GDM1 (cell line): ENCODE measurements around the gene ADAMTS2.
"Not testable (repeated sequence)": the region's sequence is repeated elsewhere in the genome, so short reads cannot be mapped to it uniquely, and the experiment has no call there.

Experiments used
- DNase-seq: peaks from one replicate; lab custom pipeline; 2025; lab: John Stamatoyannopoulos, UW

Gene ADAMTS2

GRCh38 chr5:179231309-179231708, 114.0 kb downstream of the ADAMTS2 start:
- no peak for DNase-seq

GRCh38 chr5:179230061-179230461, 115.2 kb downstream of the ADAMTS2 start:
- no peak for DNase-seq

- DNase-seq, result no peak
Measured at GRCh38 chr5:179229331-179229831, 115.9 kb downstream of the ADAMTS2 start.

DNA sequence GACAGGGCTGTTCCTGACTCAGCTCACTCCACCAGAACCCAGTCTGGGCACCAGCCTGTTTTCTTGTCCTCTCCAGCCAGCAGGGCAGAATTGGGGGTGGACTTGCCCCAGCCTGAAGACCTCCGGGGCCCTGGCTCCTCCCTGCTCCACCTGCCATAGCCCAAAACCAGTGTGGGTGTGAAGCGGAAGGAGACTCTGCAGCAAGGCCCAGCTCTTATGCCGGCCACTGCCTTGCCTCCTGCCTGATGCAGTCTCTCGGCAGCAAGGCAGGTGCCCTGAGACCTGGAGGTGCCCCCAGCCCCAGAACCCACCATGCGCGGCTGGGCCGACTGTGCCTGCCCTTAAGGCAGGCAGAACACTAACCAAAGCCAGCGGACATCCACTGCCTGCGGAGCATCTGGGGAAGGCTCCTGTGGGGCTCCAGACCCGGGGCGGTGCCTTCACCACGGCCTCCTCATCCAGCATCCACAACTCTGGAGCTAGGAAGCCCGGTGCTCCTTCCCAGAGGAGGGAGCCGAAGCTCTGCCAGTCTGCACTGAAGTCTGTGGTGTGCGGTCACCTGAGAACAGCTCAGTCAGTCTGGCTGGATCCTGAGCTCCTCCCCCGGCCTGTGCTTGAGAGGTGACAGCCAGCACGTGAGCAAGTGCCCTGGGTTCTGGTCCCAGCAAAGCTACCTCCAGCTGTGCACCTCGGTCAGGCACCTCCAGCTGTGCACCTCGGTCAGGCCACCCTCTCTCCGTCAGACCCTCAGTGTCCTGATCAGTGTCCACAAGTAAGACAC, 116.7 kb downstream of the ADAMTS2 start:
- DNase-seq, result no peak

- DNase-seq, result no peak
Measured at GRCh38 chr5:179227580-179228311, 117.5 kb downstream of the ADAMTS2 start.

GRCh38 chr5:179227229-179227579, 118.1 kb downstream of the ADAMTS2 start:
- DNase-seq, result no peak

GRCh38 chr5:179226696-179227095, 118.6 kb downstream of the ADAMTS2 start:
- DNase-seq, result no peak

DNA sequence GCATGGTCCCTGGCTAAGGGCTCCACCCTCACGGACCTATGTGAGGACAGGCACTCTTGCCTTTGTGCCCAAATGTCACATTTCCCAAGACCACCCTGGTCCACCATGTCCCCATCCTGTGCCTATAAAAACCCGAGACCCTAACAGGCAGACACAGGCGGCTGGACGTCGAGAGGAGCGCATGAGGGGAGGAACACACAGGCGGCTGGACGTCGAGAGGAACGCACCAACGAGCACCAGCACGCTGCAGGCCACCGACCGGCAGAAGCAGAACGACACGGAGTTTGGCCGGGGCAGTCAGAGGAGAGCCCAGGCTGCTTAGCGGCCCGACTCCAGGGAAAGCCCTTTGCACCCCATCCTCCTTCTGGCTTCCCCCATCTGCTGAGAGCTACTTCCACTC, 119.9 kb downstream of the ADAMTS2 start:
- DNase-seq, result no peak

DNA sequence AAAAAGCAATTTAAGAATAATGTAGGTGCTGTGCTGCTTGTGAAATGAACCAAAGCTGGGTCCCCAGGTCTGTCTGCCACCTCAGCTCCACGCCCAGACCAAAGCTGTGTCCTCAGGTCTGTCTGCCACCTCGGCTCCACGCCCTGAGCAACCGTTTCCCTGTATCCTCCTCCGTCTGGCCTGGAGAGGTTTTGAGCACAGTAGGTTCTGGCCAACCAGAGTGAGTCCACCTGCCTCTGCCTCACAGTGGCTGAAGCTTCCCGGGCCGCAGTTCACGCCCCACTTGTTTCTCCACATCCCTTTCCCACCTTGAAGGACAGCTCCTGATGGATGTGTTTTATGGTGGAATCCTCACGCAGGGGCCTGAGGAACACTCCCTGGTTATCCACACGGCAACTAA, 120.5 kb downstream of the ADAMTS2 start:
- DNase-seq, result no peak

DNA sequence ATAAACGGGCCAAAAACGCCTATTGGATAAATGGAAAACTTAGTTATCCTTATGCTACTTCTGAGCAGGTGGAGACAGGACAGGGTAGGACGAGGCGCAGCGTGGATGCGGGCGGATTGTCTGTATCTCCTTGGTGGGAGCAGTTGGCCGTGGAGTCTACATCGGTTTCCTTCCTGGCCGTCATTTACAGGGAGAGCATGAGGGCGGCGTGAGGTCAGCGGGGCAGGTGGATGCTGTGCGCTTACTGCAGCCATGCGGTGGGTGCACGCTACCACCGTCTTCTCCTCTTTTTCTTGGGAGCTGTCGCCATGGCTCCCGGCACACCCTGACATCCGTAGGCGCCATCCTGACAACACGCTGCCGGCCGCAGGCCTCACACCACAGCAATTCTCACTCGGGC, 121.3 kb downstream of the ADAMTS2 start:
- DNase-seq, result no peak

DNA sequence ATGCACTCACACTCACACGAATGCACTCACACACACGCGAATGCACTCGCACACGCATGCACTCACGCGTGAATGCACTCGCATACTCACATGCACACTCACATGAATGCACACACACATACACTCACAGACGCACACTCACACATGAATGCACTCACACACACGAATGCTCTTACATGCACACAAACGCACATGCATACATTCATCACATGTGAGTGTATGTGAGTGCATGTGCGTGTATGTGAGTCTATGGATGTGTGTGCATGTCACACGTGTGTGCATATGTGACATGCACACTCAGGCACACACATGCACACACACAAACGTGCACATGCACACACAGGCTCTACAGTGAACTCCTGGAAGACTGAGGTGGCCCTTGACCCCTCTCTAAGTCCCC, 121.7 kb downstream of the ADAMTS2 start:
- no peak for DNase-seq

- no peak for DNase-seq
Measured at GRCh38 chr5:179222246-179223017, 122.8 kb downstream of the ADAMTS2 start.

- DNase-seq, result no peak
Measured at GRCh38 chr5:179221877-179222220, 123.4 kb downstream of the ADAMTS2 start.

DNA sequence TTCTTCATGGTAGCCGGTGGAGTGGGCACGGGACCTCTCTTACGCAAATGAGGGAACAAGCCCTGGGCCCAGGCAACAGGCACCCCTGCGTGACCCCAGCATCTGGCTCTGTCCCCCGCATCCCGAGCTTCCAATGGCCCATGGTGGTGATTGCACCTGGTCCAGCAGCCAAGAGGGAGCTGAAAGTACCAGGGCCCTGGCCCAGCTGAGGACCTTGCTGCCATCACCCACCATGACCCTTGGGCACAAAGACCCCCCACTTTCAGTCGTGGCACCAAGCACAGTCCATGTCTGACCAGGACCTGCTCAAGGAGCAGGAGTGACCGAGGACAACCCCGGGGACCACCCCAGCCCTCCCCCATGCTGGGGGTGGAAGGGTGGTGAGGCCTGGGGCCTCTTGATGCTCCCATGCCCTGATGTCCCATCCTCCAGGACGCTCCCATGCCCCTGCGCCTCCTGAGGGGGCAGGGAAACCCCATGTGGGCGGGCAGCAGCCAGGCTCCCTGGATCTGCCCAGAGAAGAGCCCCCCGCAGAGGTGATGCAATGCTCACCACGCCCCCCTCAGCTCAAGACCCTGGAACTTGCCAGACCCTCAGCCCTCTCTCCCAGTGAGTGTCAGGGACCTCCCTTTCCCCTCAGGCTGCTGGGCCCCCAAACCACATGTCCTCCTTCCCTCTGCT, 123.9 kb downstream of the ADAMTS2 start:
- DNase-seq, result no peak

GRCh38 chr5:179220716-179221115, 124.5 kb downstream of the ADAMTS2 start:
- DNase-seq, result no peak

DNA sequence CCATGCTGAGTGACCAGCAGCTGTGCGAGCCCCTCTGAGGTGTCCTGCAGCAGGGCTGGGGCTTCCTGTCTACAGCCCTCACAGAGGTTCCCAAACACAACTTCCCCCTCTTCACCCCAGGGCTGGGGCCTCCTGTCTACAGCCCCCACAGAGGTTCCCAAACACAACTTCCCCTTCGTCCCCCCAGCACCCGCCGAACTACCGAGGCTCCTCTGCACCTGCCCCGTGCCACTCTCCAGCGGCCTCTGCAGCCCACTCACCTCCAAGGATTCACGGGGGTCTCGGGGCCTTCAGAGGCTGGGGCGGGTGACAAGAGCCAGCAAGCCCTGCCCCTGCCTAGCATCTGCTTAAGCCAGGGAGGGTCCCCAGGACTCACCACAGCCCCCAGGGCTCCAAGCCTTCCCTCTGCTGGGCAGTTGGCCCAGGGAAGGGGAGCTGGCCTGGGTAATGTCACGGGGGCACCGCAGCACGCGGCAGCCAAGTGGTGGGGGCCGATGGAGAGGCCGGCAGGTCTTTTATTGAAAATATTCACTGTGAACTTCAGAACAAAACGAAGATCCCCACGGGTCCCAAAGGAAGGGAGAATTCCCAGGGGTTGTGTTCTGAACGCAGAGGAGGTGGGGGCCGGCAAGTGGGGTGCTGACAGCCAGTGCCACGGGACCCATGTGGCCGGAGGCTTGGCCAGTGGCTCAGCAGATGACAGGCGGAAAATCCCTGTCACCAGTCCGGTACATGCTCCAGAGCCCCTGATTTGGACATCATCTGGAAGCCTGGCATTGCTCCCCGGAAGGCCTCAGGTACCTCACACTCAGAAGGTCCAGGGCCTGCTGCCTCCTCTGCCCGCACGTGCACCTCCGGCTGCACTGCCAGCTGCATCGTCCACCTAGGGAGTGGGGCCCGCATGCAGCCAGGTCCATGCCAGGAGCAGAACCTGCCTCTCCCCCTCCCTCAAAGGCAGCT, 125.3 kb downstream of the ADAMTS2 start:
- no peak for DNase-seq

- no peak for DNase-seq
Measured at GRCh38 chr5:179218943-179219330, 126.3 kb downstream of the ADAMTS2 start.

GRCh38 chr5:179217956-179218942, 127.0 kb downstream of the ADAMTS2 start:
- DNase-seq, result no peak

- DNase-seq, result no peak
Measured at GRCh38 chr5:179217356-179217755, 127.9 kb downstream of the ADAMTS2 start.

DNA sequence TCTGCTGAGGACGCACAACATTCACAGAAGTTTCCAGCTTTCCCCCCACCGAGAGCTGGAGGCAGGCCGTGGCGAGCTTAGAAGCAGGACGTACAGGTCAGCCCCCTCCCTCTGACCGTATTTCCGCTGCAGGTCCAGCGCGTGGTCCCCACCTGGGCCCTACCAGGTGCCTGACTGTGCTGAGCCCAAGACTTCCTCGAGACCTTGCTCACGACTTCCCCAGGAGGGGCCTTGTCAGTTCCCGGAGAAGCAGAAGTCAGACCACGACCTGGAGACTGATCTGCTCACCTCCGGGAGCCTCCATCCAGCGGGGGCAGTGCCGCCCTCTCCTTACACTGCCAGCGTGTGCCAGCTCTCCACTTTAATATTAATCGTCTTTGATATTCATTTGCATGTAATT, 128.9 kb downstream of the ADAMTS2 start:
- DNase-seq, result not testable (repeated sequence)
